Neural cell (in vitro differentiated cells): ENCODE results near the gene RELN. TPM values are rescaled to one million over a fixed set of nuclear protein-coding genes. Genes with fewer than 3 reads are reported as not detected.

ENCODE experiments used
- H2AFZ ChIP-seq: fragments of 200-600, 300-800 bp; sonication (generic), shearing (Covaris generic); 2 replicates; pipeline ENCODE4 v1.6.0; 2014; ENCODE audit warnings: low read depth, mild to moderate bottlenecking, antibody characterized with exemption, low read length, moderate library complexity
- H3F3A ChIP-seq: fragments of 200-600 bp; shearing (Covaris generic); 2 replicates; pipeline ENCODE4 v1.6.1; 2016; ENCODE audit warnings: mild to moderate bottlenecking, moderate library complexity, mixed read lengths, antibody characterized with exemption, low read length; ENCODE audit not compliant: insufficient read depth, poor library complexity, severe bottlenecking
- H3K27ac ChIP-seq: fragments of 200-600, 300-800 bp; sonication (generic), shearing (Covaris generic); 2 replicates; pipeline ENCODE4 v1.5.1; 2014; ENCODE audit warnings: mild to moderate bottlenecking, low read length, moderate library complexity
- H3K27me3 ChIP-seq: fragments of 300-800, 200-600 bp; sonication (generic), shearing (Covaris generic); 2 replicates; pipeline ENCODE4 v1.6.0; 2014; ENCODE audit warnings: mild to moderate bottlenecking, low read depth, low read length, moderate library complexity; ENCODE audit not compliant: insufficient read depth
- H3K36me3 ChIP-seq: fragments of 300-800, 200-600 bp; sonication (generic), shearing (Covaris generic); 2 replicates; pipeline ENCODE4 v1.5.1; 2014; ENCODE audit warnings: mild to moderate bottlenecking, antibody characterized with exemption, low read length, moderate library complexity; ENCODE audit not compliant: insufficient read depth
- H3K4me2 ChIP-seq: fragments of 300-800, 200-600 bp; sonication (generic), shearing (Covaris generic); 2 replicates; pipeline ENCODE4 v1.6.0; 2014; ENCODE audit warnings: mild to moderate bottlenecking, low read length
- H3K4me3 ChIP-seq: fragments of 300-800, 200-600 bp; sonication (generic), shearing (Covaris generic); 2 replicates; pipeline ENCODE4 v1.5.1; 2014; ENCODE audit warnings: mild to moderate bottlenecking, low read length, moderate library complexity
- H3K79me2 ChIP-seq: fragments of 200-600 bp; shearing (Covaris generic); replicated peaks from 2 replicates; pipeline ENCODE4 v1.6.0; 2014; ENCODE audit warnings: mild to moderate bottlenecking, low read length, moderate library complexity; ENCODE audit not compliant: insufficient read depth
- H3K9ac ChIP-seq: fragments of 300-800, 200-600 bp; sonication (generic), shearing (Covaris generic); 2 replicates; pipeline ENCODE4 v1.6.1; 2016; ENCODE audit warnings: mild to moderate bottlenecking, low read length, mixed read lengths
- H3K9me2 ChIP-seq: fragments of 200-600 bp; shearing (Covaris generic); 2 replicates; pipeline ENCODE4 v1.6.1; 2016; ENCODE audit warnings: mild to moderate bottlenecking, low read length, mixed read lengths; ENCODE audit not compliant: insufficient read depth
- H3K9me3 ChIP-seq: fragments of 200-600, 300-800 bp; sonication (generic), shearing (Covaris generic); 2 replicates; pipeline ENCODE4 v1.6.1; 2016; ENCODE audit warnings: mild to moderate bottlenecking, mixed run types, low read length, moderate library complexity, mixed read lengths
- H4K20me1 ChIP-seq: fragments of 200-600 bp; shearing (Covaris generic); 2 replicates; pipeline ENCODE4 v1.6.1; 2016; ENCODE audit warnings: mild to moderate bottlenecking, mixed run types; ENCODE audit not compliant: insufficient read depth
- CTCF ChIP-seq: fragments of 450-650 bp; IDR thresholded peaks from 2 replicates; pipeline ENCODE4 v1.5.1; 2014; ENCODE audit warnings: antibody characterized with exemption, mild to moderate bottlenecking, moderate library complexity; ENCODE audit not compliant: poor library complexity, severe bottlenecking
- EP300 ChIP-seq: fragments of 450-650 bp; conservative IDR thresholded peaks from 2 replicates; pipeline ENCODE4 v1.6.1; 2014; ENCODE audit warnings: antibody characterized with exemption, mild to moderate bottlenecking, moderate library complexity; ENCODE audit not compliant: poor library complexity, severe bottlenecking
- EZH2 ChIP-seq: fragments of 200-600, 300-800 bp; shearing (Covaris generic), sonication (generic); IDR thresholded peaks from 2 replicates; pipeline ENCODE4 v1.6.1; 2014; ENCODE audit warnings: antibody characterized with exemption, low read length, borderline replicate concordance, mild to moderate bottlenecking; ENCODE audit not compliant: insufficient read depth, poor library complexity, severe bottlenecking
- MXI1 ChIP-seq: fragments of 450-650 bp; conservative IDR thresholded peaks from 2 replicates; pipeline ENCODE4 v1.6.1; 2014; ENCODE audit warnings: antibody characterized with exemption, mild to moderate bottlenecking; ENCODE audit not compliant: poor library complexity, severe bottlenecking
- POLR2AphosphoS5 ChIP-seq: IDR thresholded peaks from 2 replicates; pipeline ENCODE4 v1.6.1; 2012
- RAD21 ChIP-seq: fragments of 450-650 bp; conservative IDR thresholded peaks from 2 replicates; pipeline ENCODE4 v1.6.1; 2014; ENCODE audit warnings: antibody characterized with exemption, mild to moderate bottlenecking, moderate library complexity
- REST ChIP-seq: IDR thresholded peaks from 2 replicates; pipeline ENCODE4 v1.6.1; 2012; ENCODE audit warnings: borderline replicate concordance
- SMC3 ChIP-seq: fragments of 450-650 bp; conservative IDR thresholded peaks from 2 replicates; pipeline ENCODE4 v1.6.1; 2014; ENCODE audit warnings: antibody characterized with exemption, mild to moderate bottlenecking, moderate library complexity; ENCODE audit not compliant: poor library complexity
- TAF1 ChIP-seq: IDR thresholded peaks from 2 replicates; pipeline ENCODE4 v1.6.1; 2012; ENCODE audit warnings: low read depth
- polyA plus RNA-seq: library from polyadenylated mRNA; depleted of rRNA; stranded (reverse); fragments of >200 nt; gene quantifications from 2 replicates; pipeline ENCODE4 v1.2.3, GENCODE V29; 2014

Gene RELN
- polyA plus RNA-seq, 1 donor from 2014 or later, result 178 TPM

- H3K9me3 ChIP-seq, result no peaks in the 10 kb centered on the region
- no peak overlapping the region for H3K4me3 ChIP-seq
- no peaks in the 10 kb centered on the region for H3K9me2 ChIP-seq
- no peaks in the 10 kb centered on the region for H3K27me3 ChIP-seq
- TF ChIP-seq CTCF (no peak), TAF1 (no peak), POLR2AphosphoS5 (no peak), REST (no peak), RAD21 (no peak), EP300 (no peak), SMC3 (no peak), EZH2 (no peak), MXI1 (no peak)
- H3K36me3 ChIP-seq, result peaks cover 16% of the 10 kb centered on the region
- no peak overlapping the region for H3K9ac ChIP-seq
- no peaks in the 10 kb centered on the region for H4K20me1 ChIP-seq
- H3K4me2 ChIP-seq, result no peak overlapping the region
- H3K27ac ChIP-seq, result no peak overlapping the region
- no peaks in the 10 kb centered on the region for H3F3A ChIP-seq
- no peak overlapping the region for H2AFZ ChIP-seq
- no peaks in the 10 kb centered on the region for H3K79me2 ChIP-seq
These were observed 448.4 kb downstream of the RELN start for GRCh38 chr7:103541026-103541425.

- H3K27me3 ChIP-seq, result no peaks in the 10 kb centered on the region
- peaks cover 16% of the 10 kb centered on the region for H3K36me3 ChIP-seq
- no peak overlapping the region for H3K9ac ChIP-seq
- no peak overlapping the region for H3K4me3 ChIP-seq
- H3K27ac ChIP-seq, result no peak overlapping the region
- H3K4me2 ChIP-seq, result no peak overlapping the region
- TF ChIP-seq SMC3 (no peak), RAD21 (no peak), MXI1 (no peak), REST (no peak), EZH2 (no peak), POLR2AphosphoS5 (no peak), TAF1 (no peak), CTCF (no peak), EP300 (no peak)
- no peaks in the 10 kb centered on the region for H3K79me2 ChIP-seq
- H3F3A ChIP-seq, result no peaks in the 10 kb centered on the region
- H3K9me2 ChIP-seq, result no peaks in the 10 kb centered on the region
- H2AFZ ChIP-seq, result no peak overlapping the region
- no peaks in the 10 kb centered on the region for H4K20me1 ChIP-seq
- no peaks in the 10 kb centered on the region for H3K9me3 ChIP-seq
These were observed 449.1 kb downstream of the RELN start for GRCh38 chr7:103540338-103540737.
